Lung (tissue), 12 donors: Measurements from ENCODE around the gene TMEM239. TPM values are rescaled to one million over a fixed set of nuclear protein-coding genes. Genes with fewer than 3 reads are reported as not detected.

Source experiments
- ATAC-seq: fragments of 200-7000 bp; cut with Tn5 transposase; one replicate; pipeline ENCODE4 v1.9.1; 2020; ENCODE audit warnings: moderate number of reproducible peaks; ENCODE audit not compliant: insufficient read depth, low FRiP score
- DNase-seq, 3 donors: peaks; one replicate each; pipeline ENCODE4 v3.0.0-alpha.2; 2013 to 2017
- H3K27ac ChIP-seq, 2 donors: one replicate each; pipeline ENCODE4 v1.5.1; 2013; ENCODE audit warnings: mild to moderate bottlenecking in 2 of 2, moderate library complexity in 2 of 2, control low read depth in 1 of 2, inconsistent platforms in 1 of 2, low read depth in 1 of 2, low read length in 1 of 2
- H3K27me3 ChIP-seq, 3 donors: one replicate each; pipeline ENCODE4 v1.5.1; 2013; ENCODE audit warnings: low read length in 2 of 3; ENCODE audit not compliant: control insufficient read depth in 3 of 3, insufficient read depth in 3 of 3
- H3K36me3 ChIP-seq, 4 donors: one replicate each; pipeline ENCODE4 v1.5.1; 2013; ENCODE audit warnings: low read length in 4 of 4, mild to moderate bottlenecking in 1 of 4, moderate library complexity in 1 of 4; ENCODE audit not compliant: control insufficient read depth in 4 of 4, insufficient read depth in 4 of 4
- H3K4me1 ChIP-seq, 5 donors: one replicate each; pipeline ENCODE4 v1.5.1; 2013; ENCODE audit warnings: low read length in 5 of 5, mild to moderate bottlenecking in 2 of 5, moderate library complexity in 1 of 5; ENCODE audit not compliant: control insufficient read depth in 5 of 5, insufficient read depth in 5 of 5
- H3K4me3 ChIP-seq: one replicate; pipeline ENCODE4 v1.5.1; 2013; ENCODE audit warnings: mild to moderate bottlenecking, control low read depth, moderate library complexity
- H3K9ac ChIP-seq, 2 donors: one replicate each; pipeline ENCODE4 v1.5.1; 2013; ENCODE audit warnings: low read length in 2 of 2, control low read depth in 1 of 2; ENCODE audit not compliant: insufficient read depth in 1 of 2
- H3K9me3 ChIP-seq, 4 donors: one replicate each; pipeline ENCODE4 v1.5.1; 2013; ENCODE audit warnings: low read length in 3 of 4, mild to moderate bottlenecking in 1 of 4, moderate library complexity in 1 of 4; ENCODE audit not compliant: control insufficient read depth in 4 of 4, insufficient read depth in 3 of 4
- CTCF ChIP-seq: IDR thresholded peaks from 2 replicates; pipeline ENCODE4 v1.5.1; 2012; ENCODE audit warnings: mild to moderate bottlenecking; ENCODE audit errors: control extremely low read depth, extremely low read depth
- WGBS, 2 donors: extraction: QIAGEN DNeasy Blood & Tissue Kit; methylation state at CpG; one replicate each; pipeline ENCODE4 v1.1.7; 2013; 5-methylcytosine and 5-hydroxymethylcytosine counted together
- polyA plus RNA-seq, 2 donors: library from polyadenylated mRNA; stranded (reverse); fragments of 200-250 nt; gene quantifications; one replicate each; pipeline ENCODE4 v1.2.1, GENCODE V29; 2013
- total RNA-seq, 2 donors: library from RNA; depleted of rRNA in 1 of 2; stranded (reverse); fragments of >200 nt in 1 of 2; gene quantifications; one replicate each; pipeline ENCODE4 v1.2.1, GENCODE V29; 2014 to 2021
- donor health status: control.
- donor health status: control.
- donor health status: Bipolar disorder and iron deficiency.
- donor health status: healthy.
- donor health status: DM: yes; HTN: yes; CAD: no.

The TMEM239 gene
- total and polyA plus RNA-seq, 4 donors: not detected

GRCh38 chr20:2804041-2804828 is 11.9 kb upstream of the TMEM239 start:
- whole genome bisulfite sequencing, 2 donors: 59 to 69% methylated on average over 16 of the region's 16 CpGs
- Histone ChIP-seq H3K9ac (no peak overlapping the region), H3K4me3 (no peak overlapping the region), H3K27me3 (peaks cover 7 to 73% (median 35%) of the 10 kb centered on the region in 3 donors), H3K27ac (no peak overlapping the region), H3K9me3 (no peaks in the 10 kb centered on the region), H3K36me3 (peaks cover 0 to 4% (median 0%) of the 10 kb centered on the region in 4 donors), H3K4me1 (peaks cover 0 to 13% (median 0%) of the 10 kb centered on the region in 5 donors)
- ATAC-seq: no peak
- no peak for TF ChIP-seq CTCF
- DNase-seq: no peak

- Histone ChIP-seq H3K27ac (no peak overlapping the region), H3K36me3 (peaks cover 0 to 2% (median 0%) of the 10 kb centered on the region in 4 donors), H3K9me3 (no peaks in the 10 kb centered on the region), H3K9ac (no peak overlapping the region), H3K27me3 (peaks cover 7 to 70% (median 35%) of the 10 kb centered on the region in 3 donors), H3K4me3 (no peak overlapping the region), H3K4me1 (peaks cover 0 to 7% (median 0%) of the 10 kb centered on the region in 5 donors)
- DNase-seq (no peak), ATAC-seq (no peak)
- 14 to 21% methylated on average over 49 of the region's 49 CpGs for WGBS, 2 donors
- no peak for TF ChIP-seq CTCF
Measured at GRCh38 chr20:2804852-2805688, 11.1 kb upstream of the TMEM239 start.

- H3K4me3 ChIP-seq: no peak overlapping the region
- no peak for DNase-seq
- no peak for TF ChIP-seq CTCF
- 38 to 61% methylated on average over 22 of the region's 22 CpGs for WGBS, 2 donors
- no peak for ATAC-seq
- H3K4me1 ChIP-seq: peaks cover 0 to 5% (median 0%) of the 10 kb centered on the region in 5 donors
- no peaks in the 10 kb centered on the region for H3K36me3 ChIP-seq
- H3K9me3 ChIP-seq: no peaks in the 10 kb centered on the region
- H3K27me3 ChIP-seq: peaks cover 7 to 68% (median 35%) of the 10 kb centered on the region in 3 donors
- H3K9ac ChIP-seq: no peak overlapping the region
- no peak overlapping the region for H3K27ac ChIP-seq
Measured at GRCh38 chr20:2805689-2806350, 10.3 kb upstream of the TMEM239 start.
